CD14-positive monocyte (primary cell): ENCODE data around the gene MYH9. TPM values are rescaled to one million over a fixed set of nuclear protein-coding genes. Genes with fewer than 3 reads are reported as not detected.

ENCODE experiments used
- DNase-seq, 3 donors: peaks; one replicate each; pipeline ENCODE4 v3.0.0-alpha.2; 2011 to 2022
- H2AFZ ChIP-seq: 2 replicates; pipeline ENCODE4 v1.6.0; 2012; ENCODE audit warnings: mild to moderate bottlenecking, low read depth, low read length, inconsistent platforms; ENCODE audit not compliant: insufficient read depth, poor library complexity, severe bottlenecking
- H3K27ac ChIP-seq, 2 donors: 1 replicate in 1 of 2; 2 replicates in 1 of 2; pipeline ENCODE4 v1.5.1; 2012 to 2013; ENCODE audit warnings: low read length in 2 of 2, control low read depth in 1 of 2, inconsistent platforms in 1 of 2, low read depth in 1 of 2, mild to moderate bottlenecking in 1 of 2
- H3K27me3 ChIP-seq, 2 donors: one replicate each; pipeline versions ENCODE4 v1.6.0 to v1.6.1; 2011 to 2013; ENCODE audit warnings: low read length in 2 of 2; ENCODE audit not compliant: control insufficient read depth in 2 of 2, insufficient read depth in 2 of 2
- H3K36me3 ChIP-seq, 2 donors: replicated peaks in 1 of 2; 1 replicate in 1 of 2; 2 replicates in 1 of 2; pipeline versions ENCODE4 v1.5.1 to v1.6.1; 2012 to 2013; ENCODE audit warnings: low read length in 2 of 2, control low read depth in 1 of 2, inconsistent platforms in 1 of 2, mild to moderate bottlenecking in 1 of 2; ENCODE audit not compliant: insufficient read depth in 2 of 2, control insufficient read depth in 1 of 2
- H3K4me1 ChIP-seq, 2 donors: 1 replicate in 1 of 2; 2 replicates in 1 of 2; pipeline versions ENCODE4 v1.5.1 to v1.6.1; 2012 to 2013; ENCODE audit warnings: low read length in 2 of 2, control low read depth in 1 of 2, inconsistent platforms in 1 of 2, mild to moderate bottlenecking in 1 of 2, moderate library complexity in 1 of 2; ENCODE audit not compliant: insufficient read depth in 2 of 2, control insufficient read depth in 1 of 2
- H3K4me2 ChIP-seq: replicated peaks from 2 replicates; pipeline ENCODE3; 2012; ENCODE audit warnings: low read length, moderate library complexity, mild to moderate bottlenecking; ENCODE audit not compliant: poor library complexity, severe bottlenecking; ENCODE audit errors: extremely low read depth
- H3K4me3 ChIP-seq, 3 experiments: fragments of 200-600 bp in 1 of 3; sonication (generic) in 1 of 3; replicated peaks in 1 of 3; 1 replicate in 2 of 3; 2 replicates in 1 of 3; pipeline ENCODE4 v1.5.1; 2011 to 2013; ENCODE audit warnings: low read length in 3 of 3, mild to moderate bottlenecking in 3 of 3, control low read depth in 2 of 3, low read depth in 2 of 3, inconsistent platforms in 1 of 3, moderate library complexity in 1 of 3
- H3K79me2 ChIP-seq: 2 replicates; pipeline ENCODE4 v1.6.0; 2012; ENCODE audit warnings: mild to moderate bottlenecking, control low read depth, inconsistent platforms, low read length, moderate library complexity; ENCODE audit not compliant: insufficient read depth
- H3K9ac ChIP-seq: 2 replicates; pipeline ENCODE4 v1.6.0; 2017; ENCODE audit warnings: low read length, mild to moderate bottlenecking; ENCODE audit not compliant: insufficient read depth, poor library complexity, severe bottlenecking
- H3K9me3 ChIP-seq, 2 donors: replicated peaks in 1 of 2; 1 replicate in 1 of 2; 2 replicates in 1 of 2; pipeline versions ENCODE4 v1.5.1 to v1.6.1; 2012 to 2013; ENCODE audit warnings: low read length in 2 of 2, control low read depth in 1 of 2; ENCODE audit not compliant: control insufficient read depth in 1 of 2, insufficient read depth in 1 of 2
- H4K20me1 ChIP-seq: 2 replicates; pipeline ENCODE4 v1.6.0; 2012; ENCODE audit warnings: mild to moderate bottlenecking, low read length, control low read depth, moderate library complexity; ENCODE audit not compliant: insufficient read depth
- H3K27ac Mint-ChIP-seq, 7 donors: one replicate each; pipeline ENCODE4 v1.8.0; 2020; ENCODE audit warnings: mild to moderate bottlenecking in 7 of 7, mixed read lengths in 7 of 7, moderate library complexity in 6 of 7, inconsistent platforms in 2 of 7
- H3K27me3 Mint-ChIP-seq, 3 donors: one replicate each; pipeline ENCODE4 v1.8.0; 2021 to 2022; ENCODE audit warnings: low read depth in 3 of 3, mild to moderate bottlenecking in 3 of 3, mixed read lengths in 3 of 3, moderate library complexity in 3 of 3, inconsistent platforms in 1 of 3
- H3K36me3 Mint-ChIP-seq, 2 donors: one replicate each; pipeline ENCODE4 v1.8.0; 2020; ENCODE audit warnings: mixed read lengths in 2 of 2, inconsistent platforms in 1 of 2, mild to moderate bottlenecking in 1 of 2
- H3K4me1 Mint-ChIP-seq: one replicate; pipeline ENCODE4 v1.8.0; 2020; ENCODE audit warnings: mild to moderate bottlenecking, mixed read lengths
- H3K4me3 Mint-ChIP-seq, 2 donors: one replicate each; pipeline ENCODE4 v1.8.0; 2020; ENCODE audit warnings: mild to moderate bottlenecking in 2 of 2, mixed read lengths in 2 of 2, moderate library complexity in 1 of 2
- H3K9me3 Mint-ChIP-seq, 7 donors: one replicate each; pipeline ENCODE4 v1.8.0; 2020 to 2022; ENCODE audit warnings: mixed read lengths in 7 of 7, mild to moderate bottlenecking in 6 of 7, moderate library complexity in 6 of 7, inconsistent platforms in 2 of 7
- CTCF ChIP-seq: fragments of 200-600 bp; IDR thresholded peaks from one replicate; pipeline ENCODE4 v1.8.0; 2022; ENCODE audit warnings: antibody characterized with exemption, mild to moderate bottlenecking
- WGBS: methylation state at CpG from one replicate; pipeline ENCODE4 v1.1.5; 2013; ENCODE audit warnings: missing lambda C conversion rate; ENCODE audit not compliant: insufficient coverage; 5-methylcytosine and 5-hydroxymethylcytosine counted together
- intact Hi-C, 2 donors: fragments of 100-400 bp; cut with micrococcal nuclease; formaldehyde crosslinking; loops; one replicate each; pipeline versions ENCODE4 v1.15.0 to v1.15.1; 2023
- polyA plus RNA-seq, 3 donors: library from polyadenylated mRNA; depleted of rRNA in 1 of 3; unstranded in 2 of 3; stranded (reverse) in 1 of 3; fragments of 300-500 nt in 2 of 3; fragments of >200 nt in 1 of 3; fragmentation: Illumina TruSeq in 2 of 3; gene quantifications; 1 replicate in 2 of 3; 2 replicates in 1 of 3; pipeline ENCODE4 v1.2.3, GENCODE V29; 2012 to 2021

The MYH9 gene
- polyA plus RNA-seq, 3 donors, result 35.6 to 163 (median 79.5) TPM

DNA sequence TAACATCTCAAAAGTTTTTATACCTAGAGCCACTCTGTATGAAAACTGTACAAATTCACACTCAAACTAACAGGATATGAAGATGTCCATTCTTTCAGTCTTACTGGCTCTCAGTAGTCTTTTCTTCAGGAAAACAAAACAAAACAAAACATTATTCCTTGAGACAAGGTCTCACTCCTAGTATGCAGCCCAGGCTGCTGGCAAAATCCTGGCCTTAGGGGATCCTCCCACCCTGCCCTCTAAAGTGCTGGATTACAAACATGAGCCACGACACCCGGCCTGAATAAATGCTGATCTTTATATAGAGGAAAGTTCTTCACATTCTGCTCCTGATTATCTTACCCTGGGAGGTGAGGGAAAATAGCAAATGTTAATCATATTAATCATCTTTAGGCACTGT, 153.6 kb downstream of the MYH9 start:
- Mint-ChIP-seq H3K4me1 (peaks cover 50% of the 10 kb centered on the region), H3K4me3 (no peak overlapping the region), H3K27me3 (no peaks in the 10 kb centered on the region), H3K36me3 (peaks cover 76 to 79% of the 10 kb centered on the region in 2 donors), H3K27ac (peak overlapping the region in 1 of 7 donors; percentile 46), H3K9me3 (peaks cover 0 to 4% (median 0%) of the 10 kb centered on the region in 7 donors)
- Histone ChIP-seq H3K4me2 (no peak overlapping the region), H3K27me3 (no peaks in the 10 kb centered on the region), H3K4me3 (no peak overlapping the region), H3K9ac (no peak overlapping the region), H2AFZ (no peak overlapping the region), H3K27ac (no peak overlapping the region), H3K36me3 (peaks cover 49 to 77% of the 10 kb centered on the region in 2 donors), H3K9me3 (no peaks in the 10 kb centered on the region), H3K4me1 (peaks cover 17 to 34% of the 10 kb centered on the region in 2 donors), H4K20me1 (peaks cover 55% of the 10 kb centered on the region), H3K79me2 (peaks cover 38% of the 10 kb centered on the region)
- no CpG with 5 or more reads among the region's 2 CpGs for WGBS
- no peak for TF ChIP-seq CTCF
- DNase-seq, result no peak
- intact Hi-C loops, result loop anchor here in 1 of 2 donors (5.0 kb wide), 1 partner anchor 37 kb away; no protein-coding TSS in a partner anchor

DNA sequence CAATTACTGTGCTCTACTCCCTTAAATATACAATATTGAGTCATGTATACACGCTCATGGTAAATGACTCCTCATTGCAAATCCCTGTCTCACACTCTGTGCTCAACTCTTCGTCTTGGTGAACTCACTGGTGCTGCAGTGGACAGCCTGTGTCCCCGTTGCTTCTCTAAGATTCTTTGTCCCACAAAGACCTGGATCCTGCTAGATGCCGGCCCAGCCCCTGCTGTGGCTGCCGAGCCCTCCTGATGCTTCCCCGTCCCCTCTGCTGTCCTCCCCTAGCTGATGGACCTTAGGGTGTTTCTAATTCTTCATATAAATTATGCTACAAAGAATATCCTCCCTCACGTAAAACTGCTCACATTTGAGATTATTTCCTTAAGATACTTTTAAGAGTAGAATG, 154.0 kb downstream of the MYH9 start:
- H3K9me3 Mint-ChIP-seq, result peaks cover 0 to 4% (median 0%) of the 10 kb centered on the region in 7 donors
- peaks cover 51 to 81% of the 10 kb centered on the region in 2 donors for H3K36me3 ChIP-seq
- TF ChIP-seq CTCF, result no peak
- H4K20me1 ChIP-seq, result peaks cover 55% of the 10 kb centered on the region
- H3K27ac ChIP-seq, result no peak overlapping the region
- H3K36me3 Mint-ChIP-seq, result peaks cover 80 to 83% of the 10 kb centered on the region in 2 donors
- H3K4me1 Mint-ChIP-seq, result peaks cover 50% of the 10 kb centered on the region
- no peak overlapping the region for H3K4me2 ChIP-seq
- WGBS, result 93% methylated on average over 3 of the region's 7 CpGs
- no peak overlapping the region for H2AFZ ChIP-seq
- H3K4me3 Mint-ChIP-seq, result no peak overlapping the region
- DNase-seq, result no peak
- H3K27ac Mint-ChIP-seq, result no peak overlapping the region
- peaks cover 17 to 31% of the 10 kb centered on the region in 2 donors for H3K4me1 ChIP-seq
- peaks cover 34% of the 10 kb centered on the region for H3K79me2 ChIP-seq
- H3K27me3 Mint-ChIP-seq, result no peaks in the 10 kb centered on the region
- H3K4me3 ChIP-seq, result no peak overlapping the region
- intact Hi-C loops, result loop anchor here in 1 of 2 donors (5.0 kb wide), 1 partner anchor 36 kb away; no protein-coding TSS in a partner anchor
- H3K27me3 ChIP-seq, result no peaks in the 10 kb centered on the region
- no peaks in the 10 kb centered on the region for H3K9me3 ChIP-seq
- H3K9ac ChIP-seq, result no peak overlapping the region
